PC-3 (cell line): ENCODE data around the gene HNRNPH2.

Source experiments
- CTCF ChIP-seq: fragments of 300-600 bp; sonication (generic); conservative IDR thresholded peaks from 2 replicates; pipeline ENCODE4 v1.5.1; 2017; ENCODE audit warnings: antibody characterized with exemption, low read depth, mild to moderate bottlenecking, low read length
- EZH2 ChIP-seq: fragments of 300-600 bp; sonication (generic); IDR thresholded peaks from one replicate; pipeline ENCODE4 v1.6.1; 2017; ENCODE audit warnings: antibody characterized with exemption, mild to moderate bottlenecking, low read length; ENCODE audit not compliant: unreplicated experiment
- EZH2phosphoT487 ChIP-seq: fragments of 300-600 bp; sonication (generic); IDR thresholded peaks from 2 replicates; pipeline ENCODE4 v1.6.1; 2018; ENCODE audit warnings: mild to moderate bottlenecking, antibody characterized with exemption, low read length, borderline replicate concordance

- TF ChIP-seq CTCF (no peak), EZH2 (no peak), EZH2phosphoT487 (no peak)
Measured at GRCh38 chrX:101362116-101362515, 45.9 kb upstream of the HNRNPH2 start.
